Measurements from ENCODE around the gene ALDH16A1.

DNA sequence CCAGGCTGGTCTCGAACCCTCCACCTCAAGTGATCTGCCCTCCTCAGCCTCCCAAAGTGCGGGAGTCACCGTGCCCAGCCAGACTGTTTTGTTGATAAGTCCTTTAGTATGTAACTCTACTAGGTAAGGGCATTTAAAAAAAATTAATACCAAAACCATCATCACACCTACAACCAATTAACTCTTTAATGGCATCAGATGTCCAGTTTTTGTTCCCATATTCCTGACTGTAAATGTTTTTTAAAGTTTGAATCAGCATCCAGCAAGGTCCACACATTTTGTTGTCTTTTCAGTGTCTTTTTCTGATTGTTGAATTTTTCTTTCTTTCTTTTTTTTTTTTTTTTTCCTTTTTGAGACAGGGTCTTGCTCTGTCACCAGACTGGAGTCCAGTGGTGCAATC, 65.0 kb downstream of the ALDH16A1 start:
- TF ChIP-seq CTCF (IDR thresholded peaks at IDR 0.05 in 8 of 11, conservative IDR thresholded peaks at IDR 0.05 in 3 of 11) (no peak), POLR2AphosphoS5 (IDR thresholded peaks at IDR 0.05) (no peak), POLR2A (IDR thresholded peaks at IDR 0.05) (no peak)
